Measurements from ENCODE around the gene TTC23L. TPM values are rescaled to one million over a fixed set of nuclear protein-coding genes. Genes with fewer than 3 reads are reported as not detected.
"Not testable (repeated sequence)": the region's sequence is repeated elsewhere in the genome, so short reads cannot be mapped to it uniquely, and the experiment has no call there.

Gene TTC23L
- polyA plus RNA-seq, 1 experiment, result not detected

DNA sequence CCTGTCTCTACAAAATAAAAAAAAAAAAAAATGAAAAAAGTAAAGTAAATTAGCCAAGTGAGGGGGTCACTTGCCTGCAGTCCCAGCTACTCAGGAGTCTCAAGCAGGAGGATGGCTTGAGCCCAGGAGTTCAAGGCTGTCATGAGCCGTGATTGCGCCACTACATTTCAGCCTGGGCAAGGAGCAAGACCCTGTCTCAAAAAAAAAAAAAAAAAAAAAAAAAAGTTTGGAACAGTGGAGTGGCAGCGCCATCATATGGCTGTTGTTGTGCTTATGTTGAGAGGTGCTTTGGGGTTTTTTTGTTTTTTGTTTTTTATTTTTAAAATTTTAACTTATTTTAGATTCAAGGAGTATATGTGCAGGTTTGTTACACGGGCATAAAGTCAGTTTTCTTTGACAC is 80.1 kb downstream of the TTC23L start:
- H3K27me3 ChIP-seq (ENCODE audit: control insufficient read depth, insufficient read depth, low read length), result no peaks in the 10 kb centered on the region
- H3K4me3 ChIP-seq (ENCODE audit: low read depth, low read length), result no peak overlapping the region
- no peak for DNase-seq (ENCODE audit: low read depth)
- peaks cover 2% of the 10 kb centered on the region; the same call in 1 of the 2 replicates for H3K36me3 ChIP-seq (ENCODE audit: control insufficient read depth, insufficient read depth, low read length)
- TF ChIP-seq, protein P1, sequence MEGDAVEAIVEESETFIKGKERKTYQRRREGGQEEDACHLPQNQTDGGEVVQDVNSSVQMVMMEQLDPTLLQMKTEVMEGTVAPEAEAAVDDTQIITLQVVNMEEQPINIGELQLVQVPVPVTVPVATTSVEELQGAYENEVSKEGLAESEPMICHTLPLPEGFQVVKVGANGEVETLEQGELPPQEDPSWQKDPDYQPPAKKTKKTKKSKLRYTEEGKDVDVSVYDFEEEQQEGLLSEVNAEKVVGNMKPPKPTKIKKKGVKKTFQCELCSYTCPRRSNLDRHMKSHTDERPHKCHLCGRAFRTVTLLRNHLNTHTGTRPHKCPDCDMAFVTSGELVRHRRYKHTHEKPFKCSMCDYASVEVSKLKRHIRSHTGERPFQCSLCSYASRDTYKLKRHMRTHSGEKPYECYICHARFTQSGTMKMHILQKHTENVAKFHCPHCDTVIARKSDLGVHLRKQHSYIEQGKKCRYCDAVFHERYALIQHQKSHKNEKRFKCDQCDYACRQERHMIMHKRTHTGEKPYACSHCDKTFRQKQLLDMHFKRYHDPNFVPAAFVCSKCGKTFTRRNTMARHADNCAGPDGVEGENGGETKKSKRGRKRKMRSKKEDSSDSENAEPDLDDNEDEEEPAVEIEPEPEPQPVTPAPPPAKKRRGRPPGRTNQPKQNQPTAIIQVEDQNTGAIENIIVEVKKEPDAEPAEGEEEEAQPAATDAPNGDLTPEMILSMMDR (IDR thresholded peaks at IDR 0.05; ENCODE audit: insufficient read depth, low read depth, low read length), result peak; percentile 23; the same call in 1 of the 2 replicates
- POLR2A ChIA-PET, result interaction anchor here (0.7 kb wide), 2 partner anchors 10 to 598 kb away, joined by 5 to 8 read pairs; partner anchors contain the start of gene DNAJC21
- CTCF ChIA-PET, result interaction anchor here (0.5 to 1.5 kb wide), 3 partner anchors 20 to 381 kb away, joined by 3 to 5 read pairs (median 3); no protein-coding TSS in a partner anchor

DNA sequence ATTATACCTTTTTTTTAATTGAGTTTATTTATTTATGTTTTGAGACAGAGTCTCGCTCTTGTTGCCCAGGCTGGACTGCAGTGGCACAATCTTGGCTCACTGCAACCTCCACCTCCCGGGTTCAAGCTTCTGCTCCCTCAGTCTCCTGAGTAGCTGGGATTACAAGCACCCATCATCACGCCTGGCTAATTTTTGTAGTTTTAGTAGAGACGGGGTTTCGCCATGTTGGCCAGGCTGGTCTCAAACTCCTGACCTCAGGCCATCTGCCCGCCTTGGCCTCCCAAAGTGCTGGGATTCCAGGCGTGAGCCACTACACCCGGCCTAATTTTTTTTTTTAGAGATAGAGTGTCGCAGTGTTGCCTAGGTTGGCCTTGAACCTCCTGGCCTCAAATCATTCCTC is 84.3 kb downstream of the TTC23L start:
- H3K4me3 ChIP-seq (ENCODE audit: low read depth, low read length); DNase-seq (ENCODE audit: low read depth); H3K27me3 ChIP-seq (ENCODE audit: control insufficient read depth, insufficient read depth, low read length); H3K36me3 ChIP-seq (ENCODE audit: control insufficient read depth, insufficient read depth, low read length): not testable (repeated sequence)
- ChIA-PET CTCF (interaction anchor here (1.8 to 1.9 kb wide), 2 partner anchors 80 to 449 kb away, joined by 4 to 5 read pairs; no protein-coding TSS in a partner anchor), POLR2A (interaction anchor here (2.2 kb wide), 1 partner anchor 8 kb away, joined by 7 read pairs; the partner anchor contains the start of genes BRIX1 and RAD1)

DNA sequence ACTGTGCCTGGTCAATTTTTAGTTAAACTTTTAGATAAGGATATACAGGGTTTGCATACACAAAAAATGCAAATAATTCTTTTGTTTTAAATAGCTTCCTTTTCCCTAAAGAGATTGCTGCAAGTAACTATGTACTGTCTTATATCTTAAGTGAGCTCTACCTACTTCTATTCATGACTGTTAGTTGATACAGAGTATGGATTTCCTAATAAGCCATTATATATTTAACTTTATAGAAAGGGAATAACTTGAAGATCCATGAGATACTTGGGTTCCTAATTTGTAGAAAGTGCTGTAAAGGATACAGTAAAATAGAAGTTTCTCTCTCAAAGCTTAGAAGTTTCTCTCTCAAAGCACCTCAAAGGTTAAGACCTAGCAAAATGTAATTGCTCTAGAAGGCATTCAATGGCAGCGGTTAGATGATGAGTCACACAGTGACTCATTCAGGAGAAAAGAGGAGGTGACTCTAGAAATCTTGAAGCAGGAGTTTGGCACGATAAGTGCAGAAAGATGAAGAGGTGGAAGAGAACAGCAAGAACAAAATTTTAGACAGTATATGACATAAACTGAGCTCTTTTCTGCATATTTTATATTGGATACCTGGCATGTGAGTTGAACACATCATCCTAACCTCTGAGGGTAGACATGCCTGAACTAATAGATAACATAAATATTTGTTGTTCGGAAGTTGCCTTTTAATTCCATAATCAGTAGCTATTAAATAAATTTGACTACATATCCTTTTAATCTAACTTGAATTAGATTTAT is 84.9 kb downstream of the TTC23L start:
- CTCF ChIA-PET, result interaction anchor here (1.0 to 1.8 kb wide), 2 partner anchors 79 to 449 kb away, joined by 3 to 4 read pairs; no protein-coding TSS in a partner anchor
- TF ChIP-seq, protein P1 (IDR thresholded peaks at IDR 0.05; ENCODE audit: insufficient read depth, low read depth, low read length), result no peak

DNA sequence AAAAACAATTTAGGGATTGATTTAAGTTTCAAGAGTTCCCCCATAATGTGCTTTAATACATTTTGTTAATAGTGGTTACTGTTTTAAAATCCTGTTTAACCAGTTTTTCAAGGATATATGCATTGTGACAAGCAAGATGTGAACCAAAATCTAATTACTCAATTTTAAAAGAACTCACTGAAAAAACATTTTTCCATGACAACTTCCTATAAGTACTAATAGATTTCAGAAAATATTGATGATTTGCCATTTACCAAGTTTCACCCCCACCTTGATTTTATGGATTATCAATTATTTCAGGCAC is 85.5 kb downstream of the TTC23L start:
- H3K27me3 ChIP-seq (ENCODE audit: control insufficient read depth, insufficient read depth, low read length), result no peaks in the 10 kb centered on the region
- POLR2A ChIA-PET, result interaction anchor here (2.2 kb wide), 1 partner anchor 9 kb away, joined by 7 read pairs; the partner anchor contains the start of genes BRIX1 and RAD1

More for the DNA sequence above, 84.9 kb downstream of the TTC23L start:
- POLR2A ChIA-PET, result interaction anchor here (2.2 kb wide), 1 partner anchor 9 kb away, joined by 7 read pairs; the partner anchor contains the start of genes BRIX1 and RAD1
- Histone ChIP-seq H3K36me3 (ENCODE audit: control insufficient read depth, insufficient read depth, low read length) (peaks cover 4% of the 10 kb centered on the region), H3K4me3 (ENCODE audit: low read depth, low read length) (no peak overlapping the region), H3K27me3 (ENCODE audit: control insufficient read depth, insufficient read depth, low read length) (no peaks in the 10 kb centered on the region)
- peak; percentile 56 for DNase-seq (ENCODE audit: low read depth)

DNA sequence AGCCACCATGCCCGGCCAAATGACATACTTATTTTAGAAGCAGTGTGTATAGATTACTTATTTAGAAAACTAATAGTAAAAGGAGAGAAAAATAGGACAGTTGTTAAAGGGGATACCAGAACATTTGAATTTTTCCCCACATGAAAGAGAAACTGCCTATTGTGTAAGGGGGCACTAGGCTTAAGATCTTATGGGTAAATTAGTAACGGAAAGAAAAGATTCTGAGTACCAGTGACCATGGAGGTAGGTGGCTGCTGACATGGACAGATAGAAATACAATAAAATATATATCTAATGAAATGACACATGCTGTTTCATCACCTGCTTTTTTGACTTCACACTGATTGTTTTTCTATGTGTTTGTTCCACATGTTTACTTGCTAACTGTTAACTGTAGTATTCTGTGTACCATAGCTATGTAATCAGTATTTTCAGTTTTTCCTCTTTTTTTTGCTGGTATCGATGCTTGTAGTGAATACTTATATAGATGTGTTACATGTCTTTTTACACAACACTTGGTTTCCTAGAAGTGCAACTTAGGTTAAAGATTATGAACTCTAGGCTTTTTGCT is 87.4 kb downstream of the TTC23L start:
- Histone ChIP-seq H3K27me3 (ENCODE audit: control insufficient read depth, insufficient read depth, low read length) (no peaks in the 10 kb centered on the region), H3K4me3 (ENCODE audit: low read depth, low read length) (no peak overlapping the region), H3K36me3 (ENCODE audit: control insufficient read depth, insufficient read depth, low read length) (peaks cover 4% of the 10 kb centered on the region)
- POLR2A ChIA-PET, result no interaction called here
- CTCF ChIA-PET, result no interaction called here
- DNase-seq (ENCODE audit: low read depth), result no peak
- TF ChIP-seq, protein P1 (IDR thresholded peaks at IDR 0.05; ENCODE audit: insufficient read depth, low read depth, low read length), result no peak

More for the DNA sequence above, 85.5 kb downstream of the TTC23L start:
- no peak for DNase-seq (ENCODE audit: low read depth)
- peaks cover 4% of the 10 kb centered on the region for H3K36me3 ChIP-seq (ENCODE audit: control insufficient read depth, insufficient read depth, low read length)
- TF ChIP-seq, protein P1 (IDR thresholded peaks at IDR 0.05; ENCODE audit: insufficient read depth, low read depth, low read length), result no peak
- CTCF ChIA-PET, result interaction anchor here (1.0 to 1.8 kb wide), 2 partner anchors 79 to 450 kb away, joined by 3 to 4 read pairs; no protein-coding TSS in a partner anchor
- H3K4me3 ChIP-seq (ENCODE audit: low read depth, low read length), result no peak overlapping the region
